Loucy (cell line): ENCODE data around the gene APOD.
A peak's percentile ranks its signal among the peaks of the same experiment; 100 is the strongest.

Experiments
- H2AFZ ChIP-seq: fragments of 200-600 bp; sonication (generic); 2 replicates; pipeline ENCODE4 v1.6.0; 2016; ENCODE audit warnings: antibody characterized with exemption, mild to moderate bottlenecking, low read length, moderate library complexity
- H3F3A ChIP-seq: fragments of 200-600 bp; 2 replicates; pipeline ENCODE4 v1.6.0; 2016; ENCODE audit warnings: antibody characterized with exemption, low read depth, mild to moderate bottlenecking
- H3K27me3 ChIP-seq: fragments of 200-600 bp; sonication (generic); 2 replicates; pipeline ENCODE4 v1.6.1; 2014; ENCODE audit warnings: low read length, mild to moderate bottlenecking; ENCODE audit not compliant: insufficient read depth, poor library complexity, severe bottlenecking
- H3K36me3 ChIP-seq: fragments of 200-600 bp; sonication (generic); 2 replicates; pipeline ENCODE4 v1.6.1; 2016; ENCODE audit warnings: low read length; ENCODE audit not compliant: insufficient read depth
- H3K4me1 ChIP-seq: fragments of 200-600 bp; sonication (generic); 2 replicates; pipeline ENCODE4 v1.5.1; 2014; ENCODE audit warnings: low read length, mild to moderate bottlenecking; ENCODE audit not compliant: insufficient read depth, poor library complexity, severe bottlenecking
- H3K4me2 ChIP-seq: fragments of 200-600 bp; sonication (generic); 2 replicates; pipeline ENCODE4 v1.6.0; 2014; ENCODE audit warnings: antibody characterized with exemption, low read length, low read depth, mild to moderate bottlenecking; ENCODE audit not compliant: poor library complexity, severe bottlenecking
- H3K4me3 ChIP-seq: fragments of 200-600 bp; sonication (generic); 2 replicates; pipeline ENCODE4 v1.5.1; 2014; ENCODE audit warnings: low read length, mild to moderate bottlenecking, mixed read lengths; ENCODE audit not compliant: poor library complexity, severe bottlenecking
- H3K79me2 ChIP-seq: fragments of 200-600 bp; sonication (generic); 2 replicates; pipeline ENCODE4 v1.6.1; 2014; ENCODE audit warnings: low read length; ENCODE audit not compliant: insufficient read depth
- H3K9ac ChIP-seq: fragments of 200-600 bp; sonication (generic); 2 replicates; pipeline ENCODE4 v1.6.0; 2014; ENCODE audit warnings: mild to moderate bottlenecking, low read depth, low read length, moderate library complexity; ENCODE audit not compliant: poor library complexity, severe bottlenecking
- H3K9me2 ChIP-seq: fragments of 200-600 bp; sonication (generic); replicated peaks from 2 replicates; pipeline ENCODE4 v1.6.1; 2016; ENCODE audit warnings: low read depth, low read length, mixed read lengths
- H3K9me3 ChIP-seq: fragments of 200-600 bp; sonication (generic); 2 replicates; pipeline ENCODE4 v1.6.1; 2014; ENCODE audit warnings: mild to moderate bottlenecking, antibody characterized with exemption, low read length, low read depth; ENCODE audit not compliant: insufficient read depth
- H4K20me1 ChIP-seq: fragments of 200-600 bp; sonication (generic); 2 replicates; pipeline ENCODE4 v1.6.0; 2014; ENCODE audit warnings: antibody characterized with exemption, low read length, mild to moderate bottlenecking; ENCODE audit not compliant: insufficient read depth, poor library complexity, severe bottlenecking
- EZH2phosphoT487 ChIP-seq: fragments of 200-600 bp; IDR thresholded peaks from 2 replicates; pipeline ENCODE4 v1.6.1; 2018; ENCODE audit warnings: antibody characterized with exemption, mild to moderate bottlenecking, moderate library complexity, borderline replicate concordance
- TF ChIP-seq, protein P1 (sequence below): fragments of 200-600 bp; sonication (generic); conservative IDR thresholded peaks from 2 replicates; pipeline ENCODE4 v1.5.1; 2014; ENCODE audit warnings: mild to moderate bottlenecking, antibody characterized with exemption, low read length

APOD gene

DNA sequence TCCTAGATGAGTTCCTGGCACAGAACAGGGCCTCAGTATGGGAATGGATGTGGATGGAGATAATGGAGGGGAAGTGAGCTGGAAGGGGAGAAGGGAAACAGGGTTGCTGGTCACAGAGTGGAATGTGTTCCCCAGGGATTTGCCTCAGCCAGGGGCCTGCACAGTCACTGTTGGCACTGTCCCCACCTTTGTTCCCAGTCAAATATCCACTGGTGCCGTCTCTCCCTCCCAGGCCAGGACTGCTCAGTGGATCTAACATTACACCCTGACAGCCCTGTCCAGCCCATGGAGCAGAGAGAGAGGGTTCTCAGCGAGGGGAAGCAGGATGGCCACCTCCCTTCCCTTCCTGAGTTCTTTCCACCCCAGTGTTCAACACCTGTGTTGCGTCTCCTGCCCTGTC lies 39.1 kb downstream of the APOD start:
- H3K4me3 ChIP-seq, result no peak overlapping the region
- H3K9me2 ChIP-seq, result no peaks in the 10 kb centered on the region
- no peak overlapping the region for H3K4me2 ChIP-seq
- H4K20me1 ChIP-seq, result peaks cover 18% of the 10 kb centered on the region
- H3K79me2 ChIP-seq, result peaks cover 34% of the 10 kb centered on the region
- H3F3A ChIP-seq, result 0 out of 2 replicates have a peak, but pooled peaks cover 4% of the 10 kb centered on the region
- no peak for TF ChIP-seq EZH2phosphoT487
- TF ChIP-seq, protein P1, sequence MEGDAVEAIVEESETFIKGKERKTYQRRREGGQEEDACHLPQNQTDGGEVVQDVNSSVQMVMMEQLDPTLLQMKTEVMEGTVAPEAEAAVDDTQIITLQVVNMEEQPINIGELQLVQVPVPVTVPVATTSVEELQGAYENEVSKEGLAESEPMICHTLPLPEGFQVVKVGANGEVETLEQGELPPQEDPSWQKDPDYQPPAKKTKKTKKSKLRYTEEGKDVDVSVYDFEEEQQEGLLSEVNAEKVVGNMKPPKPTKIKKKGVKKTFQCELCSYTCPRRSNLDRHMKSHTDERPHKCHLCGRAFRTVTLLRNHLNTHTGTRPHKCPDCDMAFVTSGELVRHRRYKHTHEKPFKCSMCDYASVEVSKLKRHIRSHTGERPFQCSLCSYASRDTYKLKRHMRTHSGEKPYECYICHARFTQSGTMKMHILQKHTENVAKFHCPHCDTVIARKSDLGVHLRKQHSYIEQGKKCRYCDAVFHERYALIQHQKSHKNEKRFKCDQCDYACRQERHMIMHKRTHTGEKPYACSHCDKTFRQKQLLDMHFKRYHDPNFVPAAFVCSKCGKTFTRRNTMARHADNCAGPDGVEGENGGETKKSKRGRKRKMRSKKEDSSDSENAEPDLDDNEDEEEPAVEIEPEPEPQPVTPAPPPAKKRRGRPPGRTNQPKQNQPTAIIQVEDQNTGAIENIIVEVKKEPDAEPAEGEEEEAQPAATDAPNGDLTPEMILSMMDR, result no peak
- H3K4me1 ChIP-seq, result peaks cover 49% of the 10 kb centered on the region
- H3K9ac ChIP-seq, result no peak overlapping the region
- no peaks in the 10 kb centered on the region for H3K36me3 ChIP-seq
- no peaks in the 10 kb centered on the region for H3K9me3 ChIP-seq
- no peak overlapping the region for H2AFZ ChIP-seq
- no peaks in the 10 kb centered on the region for H3K27me3 ChIP-seq

DNA sequence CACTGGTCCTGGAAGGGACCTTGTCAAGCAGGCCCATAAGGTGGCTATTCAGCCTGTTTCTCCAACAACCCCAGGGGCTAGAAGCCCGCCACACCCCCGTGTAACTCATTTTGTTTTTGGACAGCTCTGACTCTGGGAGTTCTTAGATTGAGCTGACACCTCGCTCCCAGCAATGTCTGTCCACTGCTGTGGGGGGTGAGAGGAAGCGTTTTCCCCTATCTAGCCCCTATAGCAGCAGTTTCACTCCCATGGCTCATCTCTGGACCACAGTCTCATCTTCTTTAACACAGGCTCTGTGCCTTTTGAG lies 39.6 kb downstream of the APOD start:
- H3K9me3 ChIP-seq, result no peaks in the 10 kb centered on the region
- H3K27me3 ChIP-seq, result no peaks in the 10 kb centered on the region
- H3F3A ChIP-seq, result 0 out of 2 replicates have a peak, but pooled peaks cover 4% of the 10 kb centered on the region
- H3K4me3 ChIP-seq, result no peak overlapping the region
- H3K9me2 ChIP-seq, result no peaks in the 10 kb centered on the region
- H2AFZ ChIP-seq, result no peak overlapping the region
- H3K36me3 ChIP-seq, result no peaks in the 10 kb centered on the region
- peak overlapping the region; percentile 92 for H3K4me2 ChIP-seq
- peaks cover 39% of the 10 kb centered on the region for H3K79me2 ChIP-seq
- no peak overlapping the region for H3K9ac ChIP-seq
- H3K4me1 ChIP-seq, result peaks cover 51% of the 10 kb centered on the region
- TF ChIP-seq, protein P1, result no peak
- TF ChIP-seq EZH2phosphoT487, result no peak
- H4K20me1 ChIP-seq, result peaks cover 21% of the 10 kb centered on the region

DNA sequence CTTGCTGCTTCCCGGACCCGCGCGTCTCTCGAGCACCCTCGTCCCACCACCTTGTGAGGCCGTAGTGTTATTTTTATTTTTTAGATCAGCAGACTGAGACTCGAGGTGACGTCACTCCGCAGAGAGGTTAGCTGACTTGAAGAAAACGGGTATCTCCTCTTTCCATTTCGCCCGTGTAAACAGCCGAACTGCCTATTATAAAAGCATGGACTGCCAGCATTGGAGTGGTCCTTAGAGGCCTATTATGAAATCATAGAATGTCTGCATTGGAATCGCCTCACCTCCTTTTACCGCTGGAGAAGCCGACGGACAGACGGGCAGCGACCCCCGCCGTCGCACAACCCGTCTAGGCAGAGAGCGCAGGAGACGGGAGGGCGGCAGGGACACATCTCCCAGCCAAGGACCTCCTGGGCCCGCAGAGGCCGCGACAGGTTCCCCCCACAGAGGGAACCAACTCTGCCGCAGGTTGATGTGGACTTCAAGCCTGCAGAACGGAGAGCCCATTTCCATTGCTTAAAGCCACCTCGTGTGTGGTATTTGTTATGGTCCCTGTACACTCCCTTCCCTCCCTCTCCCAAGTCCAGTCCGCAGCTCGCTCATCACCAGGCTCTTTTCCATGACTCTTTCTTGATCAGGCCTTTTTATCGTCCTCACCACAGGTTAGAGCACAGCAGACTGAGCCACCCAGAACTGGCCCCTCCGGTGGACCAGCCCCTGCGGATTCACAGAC lies 40.1 kb downstream of the APOD start:
- H3F3A ChIP-seq, result 0 out of 2 replicates have a peak, but pooled peaks cover 4% of the 10 kb centered on the region
- peak overlapping the region; percentile 96 for H3K4me3 ChIP-seq
- no peaks in the 10 kb centered on the region for H3K36me3 ChIP-seq
- H3K9me3 ChIP-seq, result no peaks in the 10 kb centered on the region
- H2AFZ ChIP-seq, result peak overlapping the region; percentile 77
- H3K4me2 ChIP-seq, result peak overlapping the region; percentile 92
- H3K9me2 ChIP-seq, result no peaks in the 10 kb centered on the region
- H4K20me1 ChIP-seq, result peaks cover 27% of the 10 kb centered on the region
- TF ChIP-seq, protein P1, result no peak
- no peak for TF ChIP-seq EZH2phosphoT487
- peaks cover 44% of the 10 kb centered on the region for H3K79me2 ChIP-seq
- H3K4me1 ChIP-seq, result peaks cover 52% of the 10 kb centered on the region
- H3K9ac ChIP-seq, result peak overlapping the region; percentile 82
- H3K27me3 ChIP-seq, result no peaks in the 10 kb centered on the region
